GM18526 (cell line): Measurements from ENCODE around the gene C19orf85.
A peak's percentile ranks its signal among the peaks of the same experiment; 100 is the strongest.

Experiments
- POLR2A ChIP-seq: IDR thresholded peaks from 3 replicates; pipeline ENCODE4 v1.6.1; 2011; ENCODE audit not compliant: insufficient read length; ENCODE audit errors: extremely low read depth

C19orf85 gene

DNA sequence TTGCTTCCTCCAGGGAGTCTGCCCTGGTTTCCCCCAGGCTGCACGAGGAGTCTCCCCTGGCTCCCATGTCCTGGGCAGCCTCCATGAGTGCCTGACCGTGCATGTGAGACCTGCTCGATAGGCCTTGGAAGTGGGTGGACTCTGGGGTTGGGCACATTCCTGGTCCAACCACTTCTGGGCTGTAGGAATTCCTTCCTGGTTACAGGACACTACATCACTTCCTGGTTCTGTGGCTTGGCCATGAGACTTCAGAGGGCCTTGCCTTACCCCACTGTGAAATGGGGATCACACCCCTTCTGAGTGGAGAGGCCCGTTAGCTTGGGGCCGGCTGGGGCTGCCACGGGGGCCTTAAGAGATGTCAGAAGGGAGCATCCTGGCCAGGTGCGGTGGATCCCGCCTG is 7.9 kb upstream of the C19orf85 start:
- TF ChIP-seq POLR2A = no peak

DNA sequence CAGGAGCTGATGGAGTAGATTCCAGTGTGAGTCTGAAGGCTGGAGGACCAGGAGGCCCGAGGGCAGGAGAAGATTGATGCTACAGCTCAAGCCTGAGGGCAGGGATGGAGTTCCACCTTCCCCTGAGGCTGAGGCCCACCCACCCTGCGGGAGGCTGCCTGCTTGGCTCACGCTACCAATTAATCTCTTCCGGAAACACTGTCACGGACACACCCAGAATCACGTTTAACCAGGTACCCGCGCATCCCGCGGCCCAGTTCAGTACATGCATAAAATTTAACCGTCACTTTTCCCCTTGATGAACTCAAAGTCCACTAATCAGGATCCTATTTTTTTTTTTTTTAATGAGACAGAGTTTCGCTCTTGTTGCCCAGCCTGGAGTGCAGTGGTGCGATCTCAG is 6.7 kb upstream of the C19orf85 start:
- TF ChIP-seq POLR2A = no peak

DNA sequence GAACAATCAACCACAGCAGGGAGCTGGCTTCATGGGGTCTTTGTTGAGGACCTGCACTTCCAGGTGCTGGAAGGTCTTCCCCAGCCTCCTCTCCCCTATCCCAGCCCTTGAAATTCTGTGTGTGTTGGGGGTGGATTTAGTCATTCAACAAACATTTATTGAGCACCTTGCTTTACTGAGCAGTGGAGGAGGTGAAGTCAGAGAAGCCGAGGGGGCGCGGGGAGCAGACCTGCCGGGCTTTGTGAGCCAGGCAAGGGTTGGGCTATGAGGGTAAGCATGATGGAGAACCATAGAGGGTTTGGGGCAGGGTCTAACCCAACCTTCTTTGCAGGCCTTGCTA is 3.5 kb upstream of the C19orf85 start:
- TF ChIP-seq POLR2A = no peak

DNA sequence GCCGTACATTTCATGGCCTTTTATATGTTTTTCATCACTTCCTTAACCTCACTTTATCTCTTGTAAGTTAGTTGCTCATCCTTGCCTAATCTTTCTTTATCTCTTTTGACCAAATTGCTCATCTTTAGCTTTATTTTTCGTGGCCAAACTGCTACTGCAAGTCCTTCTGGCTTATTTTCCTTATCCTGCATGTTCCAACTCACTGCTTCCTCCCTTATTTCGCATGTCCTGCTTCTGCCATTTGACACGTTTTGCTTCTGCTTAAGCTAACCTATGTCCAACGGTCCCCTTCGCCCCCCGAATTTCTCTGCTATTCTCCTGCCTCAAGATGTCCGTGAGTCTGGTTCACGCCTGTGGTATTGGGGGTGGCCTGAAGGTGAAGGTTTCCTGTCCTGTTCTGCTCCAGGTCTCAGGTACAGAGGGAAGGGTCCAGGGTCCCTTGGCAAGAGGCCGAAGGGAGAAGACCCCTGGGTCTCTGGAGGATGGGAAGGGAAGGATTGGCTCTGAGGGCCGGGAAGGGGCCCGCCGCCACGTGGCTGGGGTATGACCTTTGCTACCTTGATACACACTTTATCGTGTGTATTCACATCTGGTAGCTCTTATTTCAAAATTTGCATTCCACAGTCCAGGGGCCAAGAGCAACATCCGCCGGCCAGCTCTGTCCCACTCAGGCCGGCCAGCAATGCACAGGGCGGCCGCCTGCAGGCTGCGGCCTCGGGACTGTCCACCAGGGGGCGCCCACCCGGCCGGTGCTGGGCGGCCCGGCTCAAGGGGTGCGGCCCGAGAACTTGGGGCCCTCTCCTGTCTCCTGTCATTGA is 2.9 kb upstream of the C19orf85 start:
- no peak for TF ChIP-seq POLR2A

DNA sequence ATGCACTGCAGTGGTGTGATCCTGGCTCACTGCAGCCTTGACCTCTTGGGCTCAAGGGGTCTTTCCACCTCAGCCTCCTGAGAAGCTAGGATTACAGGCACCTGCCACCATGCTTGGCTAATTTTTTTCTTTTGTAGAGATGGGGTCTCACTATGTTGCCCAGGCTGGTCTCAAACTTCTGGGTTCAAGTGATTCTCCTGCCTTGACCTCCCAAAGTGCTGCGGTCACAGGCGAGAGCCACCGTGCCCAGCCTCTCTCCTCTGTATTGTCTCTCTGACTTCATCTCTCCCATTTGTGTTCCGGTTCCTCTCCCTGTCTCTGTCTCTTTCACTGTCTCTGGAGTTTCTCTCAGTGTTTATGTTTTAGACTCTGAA is 1.7 kb upstream of the C19orf85 start:
- TF ChIP-seq POLR2A = no peak

DNA sequence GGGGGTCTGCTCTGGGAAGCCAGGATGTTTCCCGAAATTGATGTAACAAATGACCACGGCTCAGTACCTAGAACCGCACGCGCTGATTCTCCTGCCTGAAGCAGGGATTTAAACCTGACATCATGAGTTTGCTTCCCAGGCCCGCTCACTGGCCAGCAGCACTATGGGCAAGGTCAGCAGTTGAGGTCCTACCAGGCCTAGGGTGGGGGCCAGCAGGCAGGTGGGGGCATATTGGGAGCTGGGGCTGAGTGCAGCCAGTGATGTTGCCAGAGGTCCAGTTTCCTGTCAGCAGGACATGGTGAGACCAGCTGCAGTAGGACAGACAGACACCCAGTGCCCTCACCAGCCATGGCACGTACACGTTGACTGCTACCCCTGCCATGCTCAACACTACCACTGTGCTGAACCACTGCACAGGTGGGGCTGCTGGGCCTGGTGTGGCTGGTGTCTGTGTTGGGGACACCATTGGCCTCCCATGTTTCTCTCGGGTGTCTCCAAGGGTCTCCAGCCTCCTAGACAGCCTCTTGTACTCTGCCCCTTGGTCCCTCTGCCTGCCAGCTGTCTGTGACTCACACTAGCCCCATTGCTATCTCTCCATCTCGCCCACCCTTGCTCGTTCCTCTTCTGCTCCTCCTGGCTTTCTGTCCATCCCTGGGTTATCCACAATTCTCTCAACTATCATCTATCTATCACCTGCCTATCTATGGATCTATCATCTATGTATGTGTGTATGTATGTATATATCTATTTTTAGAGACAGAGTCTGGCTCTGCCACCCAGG is 1.1 kb upstream of the C19orf85 start:
- no peak for TF ChIP-seq POLR2A

DNA sequence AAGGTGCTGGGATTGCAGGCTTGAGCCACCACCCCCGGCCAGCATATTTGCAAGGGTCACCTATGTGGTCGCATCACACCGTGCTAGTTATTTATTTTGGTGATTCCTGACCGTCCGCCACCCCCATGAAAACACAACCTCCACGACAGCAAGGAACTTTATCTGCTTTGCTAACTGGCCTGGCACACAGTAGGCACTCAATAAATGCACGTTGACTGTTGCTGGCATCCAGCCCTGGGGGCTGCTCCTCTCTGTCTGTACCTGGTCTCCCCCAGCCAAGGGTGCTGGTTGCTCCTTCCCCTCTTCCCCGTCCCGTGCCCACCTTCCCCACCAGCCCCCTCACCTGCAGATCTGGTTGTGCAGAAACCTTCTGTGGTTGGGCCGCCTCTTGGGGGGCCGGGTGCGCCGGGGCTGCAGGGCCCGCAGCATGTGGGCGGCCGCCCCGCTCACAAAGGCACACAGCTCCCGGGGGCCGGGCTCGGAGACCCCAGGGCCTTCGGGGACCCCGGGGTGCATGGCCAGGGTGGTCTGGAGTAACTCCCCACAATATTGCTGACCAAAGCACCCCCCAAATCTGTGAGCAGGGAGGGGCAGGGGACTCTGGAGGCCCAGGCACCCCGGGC is 401 bp downstream of the C19orf85 start:
- TF ChIP-seq POLR2A = no peak

DNA sequence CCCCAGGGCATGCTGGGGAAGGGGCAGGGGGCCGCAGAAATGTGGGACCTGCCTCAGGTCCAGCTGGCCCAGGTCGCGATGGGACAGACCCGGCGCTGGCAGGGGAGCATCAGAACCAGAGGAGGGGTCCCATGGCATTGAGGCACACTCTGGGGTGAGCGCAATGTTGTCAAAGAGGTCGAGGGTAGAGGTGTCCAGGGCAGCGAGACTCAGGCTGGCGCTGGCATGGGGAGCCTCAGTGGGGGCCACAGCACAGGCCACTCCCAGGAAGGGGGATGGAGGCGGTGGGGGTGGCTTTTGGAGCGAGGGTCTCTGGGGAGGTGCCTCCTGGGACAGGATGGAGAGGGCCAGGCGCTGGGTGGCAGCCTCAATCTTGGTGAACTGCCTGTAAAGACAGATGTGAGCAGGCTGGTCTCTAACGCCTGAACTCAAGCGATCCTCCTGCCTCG is 944 bp downstream of the C19orf85 start:
- TF ChIP-seq POLR2A = no peak

DNA sequence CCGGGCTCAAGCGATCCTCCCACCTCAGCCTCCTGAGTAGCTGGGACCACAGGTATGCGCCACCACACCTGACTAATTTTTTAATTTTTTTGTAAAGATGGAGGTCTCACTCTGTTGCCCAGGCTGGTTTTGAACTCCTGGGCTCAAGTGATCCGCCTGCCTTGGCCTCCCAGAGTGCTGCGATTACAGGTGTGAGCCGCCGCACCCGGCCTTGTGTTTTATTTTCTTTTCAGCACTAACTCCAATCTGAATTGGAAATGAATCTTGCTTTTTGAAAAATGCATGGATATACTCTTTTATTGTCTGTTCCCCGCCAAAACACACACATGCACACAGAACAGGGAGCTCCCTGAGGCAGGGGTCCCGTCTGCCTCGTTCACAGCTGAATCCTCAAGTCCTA is 1.8 kb downstream of the C19orf85 start:
- TF ChIP-seq POLR2A = no peak

DNA sequence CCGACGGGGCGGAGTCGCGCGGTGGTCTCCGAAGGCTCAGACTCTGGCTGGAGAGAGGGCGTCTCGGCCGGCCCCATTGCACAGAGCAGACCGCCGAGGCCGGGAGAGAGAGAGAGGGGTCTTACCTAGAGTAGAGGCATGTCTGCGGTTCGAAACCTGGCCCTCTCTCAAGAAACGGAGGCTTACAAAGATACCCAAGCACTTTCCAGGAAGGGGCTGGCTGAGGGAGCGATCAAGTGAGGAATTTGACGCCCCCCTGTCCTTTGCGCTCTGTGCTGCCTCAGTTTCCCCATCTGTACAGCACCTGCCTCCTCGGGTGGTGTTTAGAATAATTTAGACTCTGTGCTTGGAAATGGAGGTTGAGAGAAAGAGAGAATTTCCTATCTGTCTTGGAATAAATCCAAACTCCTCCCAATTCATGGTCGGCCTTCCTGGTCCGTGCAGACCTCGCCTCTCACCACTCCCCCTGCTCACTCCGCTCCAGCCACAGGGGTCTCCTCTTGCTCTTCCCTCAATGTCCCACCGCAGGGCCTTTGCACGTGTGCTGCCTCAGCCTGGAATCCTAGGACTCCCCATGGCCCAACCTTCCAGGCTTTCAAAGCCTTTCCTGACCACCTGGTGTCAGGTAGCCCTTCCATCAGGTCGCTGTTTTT is 2.5 kb downstream of the C19orf85 start:
- TF ChIP-seq POLR2A = peak; percentile 43

DNA sequence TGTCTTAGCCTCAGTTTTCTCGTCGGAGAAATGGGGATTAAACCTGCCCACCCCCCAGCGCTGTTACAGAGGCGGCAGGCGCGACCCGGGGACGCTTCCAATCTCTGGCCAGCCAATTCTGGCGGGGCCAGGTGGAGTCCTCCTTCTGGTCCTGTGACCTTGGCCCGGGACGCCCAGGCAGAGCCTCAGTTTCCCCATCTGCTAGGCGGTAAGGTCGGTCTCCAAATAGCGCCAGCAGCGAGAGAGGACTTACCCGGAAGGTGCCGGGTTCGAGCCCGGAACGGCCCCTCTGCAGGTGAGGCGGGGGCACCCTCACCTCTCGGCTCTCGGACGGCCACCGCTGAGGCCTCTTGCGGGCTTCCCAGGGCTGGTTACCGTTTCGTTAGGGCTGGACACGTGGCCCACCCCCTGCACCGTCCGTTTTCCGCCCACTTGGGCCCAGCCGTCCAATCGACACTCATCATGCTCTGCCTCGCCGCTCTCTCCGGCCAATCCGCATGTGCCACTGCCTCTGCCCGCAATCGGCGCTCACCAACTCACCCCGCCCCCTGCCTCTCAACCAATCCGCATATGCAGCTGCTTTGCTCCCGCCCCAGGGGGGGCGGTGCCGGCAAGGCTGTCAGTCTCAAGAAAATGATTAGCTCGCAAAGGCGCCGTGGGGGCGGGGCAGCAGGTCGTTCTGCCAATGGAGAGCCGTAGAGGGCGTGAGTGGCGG is 3.1 kb downstream of the C19orf85 start, which contains the start of gene ISOC2:
Gene ISOC2, minus strand, starts transcription at position 384 of the 715 bp plus-strand sequence. CDS start 5,156 bp downstream, outside the sequence.
- TF ChIP-seq POLR2A = peak; percentile 73

DNA sequence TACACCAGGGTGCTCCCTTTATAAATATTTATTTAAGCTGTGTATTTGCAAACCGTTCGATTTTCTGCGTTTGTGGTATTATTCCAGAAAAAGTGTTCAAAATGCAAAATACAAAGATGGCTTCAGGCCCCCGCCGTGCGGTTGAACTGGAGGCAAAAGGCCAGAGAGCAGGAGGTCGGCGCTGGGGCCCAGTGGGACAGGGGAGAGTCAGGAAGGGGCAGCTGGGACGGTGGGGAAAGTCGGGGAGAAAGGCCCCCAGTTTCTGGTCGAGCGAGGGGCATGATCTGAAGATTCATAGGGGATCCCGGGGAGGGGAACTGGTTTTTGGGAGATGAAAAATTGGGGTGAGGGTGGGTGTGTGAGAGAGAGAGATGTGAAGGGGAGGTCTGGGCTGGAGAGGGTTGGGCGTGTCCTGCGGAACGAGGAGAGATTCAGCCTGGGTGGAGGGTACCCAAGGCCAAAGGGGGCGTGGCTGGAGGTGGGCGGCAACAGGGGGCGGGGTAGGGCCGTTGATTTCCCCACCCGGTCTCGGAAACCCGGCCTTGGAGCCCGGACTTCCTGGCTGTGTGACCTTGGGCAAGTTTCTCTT is 3.8 kb downstream of the C19orf85 start:
- no peak for TF ChIP-seq POLR2A

DNA sequence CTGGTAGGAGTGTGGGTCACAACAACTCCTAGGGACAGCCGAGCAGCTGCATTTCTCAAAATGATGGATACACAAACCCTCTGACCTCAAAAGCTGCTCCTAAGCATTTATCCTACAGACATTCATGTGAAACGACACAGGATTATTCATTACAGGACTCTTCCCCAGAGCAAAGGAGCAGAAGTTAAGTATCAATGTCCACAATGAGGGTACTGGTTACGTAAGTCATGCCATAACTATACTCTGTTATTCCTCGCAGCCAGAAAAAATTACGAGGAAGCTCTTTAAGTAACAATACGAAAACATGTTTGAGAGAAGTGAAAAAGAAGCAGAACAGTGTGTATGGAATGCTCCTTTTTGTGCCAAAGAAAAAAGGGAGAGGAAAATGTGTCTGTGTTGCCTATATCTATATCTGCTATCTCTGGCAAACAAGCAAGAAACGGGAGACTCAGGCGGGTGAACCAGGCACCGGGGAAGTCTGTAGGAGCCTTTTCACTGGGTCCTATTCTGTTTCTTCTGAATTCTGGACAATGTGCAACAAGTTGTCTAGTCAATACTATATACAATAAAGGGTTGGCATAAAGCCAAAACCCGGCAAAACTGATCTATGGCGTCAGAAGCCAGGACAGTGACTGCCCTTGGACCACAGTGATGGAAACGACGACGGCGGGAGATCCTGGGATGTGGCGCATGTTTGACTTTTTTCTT is 4.4 kb downstream of the C19orf85 start:
- TF ChIP-seq POLR2A = no peak

DNA sequence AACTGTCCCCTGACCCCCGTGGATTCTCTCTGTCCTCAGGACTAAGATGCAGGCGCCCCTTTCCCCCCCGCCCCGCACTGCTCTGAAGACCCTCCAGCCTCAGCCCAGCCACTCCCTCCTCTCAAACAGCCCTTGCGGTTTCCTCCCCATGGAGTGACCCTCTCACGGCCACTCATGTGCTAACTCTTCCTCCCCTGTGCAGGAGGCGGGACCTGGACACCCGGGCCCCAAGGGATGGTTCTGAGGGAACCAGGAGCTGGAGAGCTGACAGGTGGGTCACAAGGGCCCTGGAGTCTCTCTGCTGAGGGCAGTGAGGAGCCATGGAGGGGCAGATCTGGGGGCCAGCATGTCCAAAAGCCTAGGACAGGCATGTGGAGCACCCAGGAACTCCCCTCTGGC is 5.0 kb downstream of the C19orf85 start:
- TF ChIP-seq POLR2A = no peak
